ENCODE results near the gene SEPTIN5. TPM values are rescaled to one million over a fixed set of nuclear protein-coding genes. Genes with fewer than 3 reads are reported as not detected.
"Not testable (repeated sequence)": the region's sequence is repeated elsewhere in the genome, so short reads cannot be mapped to it uniquely, and the experiment has no call there.

The SEPTIN5 gene
- total RNA-seq, 1 donor from 2014 or later: 20.5 TPM

DNA sequence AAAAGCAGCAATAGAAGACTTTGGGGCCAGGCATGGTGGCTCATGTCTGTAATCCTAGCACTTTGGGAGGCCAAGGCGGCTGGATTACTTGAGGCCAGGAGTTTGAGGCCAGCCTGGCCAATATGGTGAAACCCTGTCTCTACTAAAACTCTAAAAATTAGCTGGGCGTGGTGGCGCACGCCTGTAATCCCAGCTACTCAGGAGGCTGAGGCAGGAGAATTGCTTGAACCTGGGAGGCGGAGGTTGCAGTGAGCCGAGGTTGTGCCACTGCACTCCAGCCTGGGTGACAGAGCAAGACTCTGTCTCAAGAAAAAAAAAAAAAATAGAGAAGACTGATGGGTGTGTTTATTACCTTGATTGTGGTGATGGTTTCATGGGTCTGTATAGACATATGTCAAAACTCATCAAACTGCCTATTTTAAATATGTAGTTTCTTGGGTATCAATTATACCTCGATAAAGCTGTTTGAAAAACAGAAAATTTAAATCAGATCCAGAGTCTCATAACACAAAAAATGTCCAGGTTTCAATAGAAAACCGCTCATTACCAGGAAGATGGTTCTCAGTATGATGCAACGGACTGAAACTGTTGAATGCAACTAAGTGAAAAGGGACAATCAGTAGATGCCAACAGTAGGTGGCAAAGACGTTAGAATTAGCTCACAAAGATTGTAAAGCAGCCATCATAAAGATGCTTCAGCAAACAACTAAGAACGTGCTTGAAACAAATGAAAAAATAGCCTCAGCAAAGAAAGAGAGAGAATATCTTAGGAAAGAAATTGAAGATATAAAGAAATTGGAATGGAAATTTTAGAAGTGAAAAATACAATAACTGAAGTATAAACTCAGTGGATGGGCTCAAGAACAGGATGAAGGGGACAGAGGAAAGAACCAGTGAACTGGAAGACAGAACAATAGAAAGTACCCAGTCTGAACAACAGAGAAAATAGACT, 33.1 kb upstream of the SEPTIN5 start:
- no peak for DNase-seq (ENCODE audit: low spot score)

- DNase-seq (ENCODE audit: low spot score): no peak
Observed at GRCh38 chr22:19681863-19682245, 32.4 kb upstream of the SEPTIN5 start.

- no peak for DNase-seq (ENCODE audit: low spot score)
Observed at GRCh38 chr22:19686946-19687345, 27.4 kb upstream of the SEPTIN5 start.

DNA sequence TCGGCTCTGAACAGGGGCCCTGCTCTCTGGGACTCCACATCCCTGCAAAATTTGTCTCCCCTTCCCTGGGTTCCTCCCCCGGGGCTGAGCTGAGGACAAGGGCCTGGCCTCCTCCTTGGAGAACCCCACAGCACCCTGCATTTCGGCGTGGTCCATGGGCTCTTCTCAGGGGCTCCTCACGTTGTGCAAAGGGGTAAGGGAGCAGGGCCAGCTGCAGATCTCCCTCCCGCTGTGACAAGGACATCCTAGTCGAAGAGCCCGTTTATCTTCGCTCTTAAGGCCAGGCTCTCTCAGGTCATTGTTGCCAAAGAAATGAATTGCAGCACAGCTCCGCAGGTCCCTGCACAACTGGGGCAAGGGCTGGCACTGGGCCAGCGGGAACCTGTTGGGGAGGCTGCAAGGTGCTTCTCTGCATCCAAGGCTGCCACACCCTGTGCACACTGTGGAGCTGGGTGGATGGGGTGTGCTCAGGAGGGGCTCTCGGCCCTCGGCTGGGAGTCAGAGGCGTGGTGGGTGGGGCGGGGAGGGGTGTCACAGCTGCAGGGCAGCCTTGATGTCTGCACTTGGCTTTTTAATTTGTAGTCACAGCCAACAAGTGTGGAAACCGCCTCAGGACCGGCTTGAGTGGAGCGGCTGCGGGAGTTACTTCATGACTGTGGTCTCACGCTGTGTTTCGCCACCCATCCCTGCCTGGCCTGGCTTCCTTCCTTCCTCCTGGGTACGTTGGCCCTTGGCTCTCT, 26.6 kb upstream of the SEPTIN5 start:
- DNase-seq (ENCODE audit: low spot score): no peak

DNA sequence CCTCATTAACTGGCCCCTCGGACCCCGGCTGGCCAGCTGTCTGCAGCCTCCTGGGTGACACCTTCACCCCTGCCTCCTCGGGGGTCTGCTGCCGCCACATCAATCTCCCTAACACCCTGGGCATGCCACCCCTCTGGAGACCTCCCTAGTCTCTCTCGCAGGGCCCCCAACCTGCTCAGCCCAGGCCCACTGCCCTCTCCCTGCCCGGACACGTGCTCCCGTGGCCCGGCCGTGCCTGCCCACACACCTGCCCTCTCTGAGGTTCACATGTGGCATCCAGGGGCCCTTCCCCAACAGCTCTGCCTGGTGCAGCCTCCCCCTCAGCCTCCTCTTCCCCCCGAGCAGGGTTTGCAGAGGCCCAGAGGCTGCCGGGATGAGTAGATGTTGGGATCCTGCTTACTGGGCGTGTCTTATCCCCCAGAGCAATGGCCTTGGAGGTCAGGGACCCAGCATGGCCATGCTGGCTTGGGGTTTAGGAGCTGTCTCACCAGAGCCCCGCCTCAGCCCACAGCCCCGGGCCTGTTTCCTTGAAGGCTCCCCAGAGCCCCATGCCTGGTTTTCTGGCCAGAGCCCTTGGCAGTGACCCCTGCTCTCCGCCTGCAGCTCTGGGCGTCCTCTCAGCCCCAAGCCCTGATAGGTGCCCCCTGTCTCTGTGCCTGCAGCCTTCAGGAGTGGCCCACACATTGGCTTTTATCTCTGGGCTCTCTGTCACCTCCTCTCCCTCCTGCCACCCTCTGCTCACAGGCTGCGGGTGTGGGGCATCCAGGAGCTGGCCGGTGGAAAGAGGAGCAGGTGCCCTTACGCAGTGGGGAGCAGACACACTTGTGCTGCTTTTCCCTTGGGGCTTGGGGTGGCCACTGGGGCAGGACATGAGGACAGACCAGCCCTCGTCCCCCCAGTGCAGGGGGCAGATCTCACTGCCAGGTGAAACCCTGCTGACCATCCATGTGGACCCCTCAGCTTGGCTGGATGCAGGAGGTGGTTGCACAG, 25.7 kb upstream of the SEPTIN5 start:
- DNase-seq (ENCODE audit: low spot score): no peak

DNA sequence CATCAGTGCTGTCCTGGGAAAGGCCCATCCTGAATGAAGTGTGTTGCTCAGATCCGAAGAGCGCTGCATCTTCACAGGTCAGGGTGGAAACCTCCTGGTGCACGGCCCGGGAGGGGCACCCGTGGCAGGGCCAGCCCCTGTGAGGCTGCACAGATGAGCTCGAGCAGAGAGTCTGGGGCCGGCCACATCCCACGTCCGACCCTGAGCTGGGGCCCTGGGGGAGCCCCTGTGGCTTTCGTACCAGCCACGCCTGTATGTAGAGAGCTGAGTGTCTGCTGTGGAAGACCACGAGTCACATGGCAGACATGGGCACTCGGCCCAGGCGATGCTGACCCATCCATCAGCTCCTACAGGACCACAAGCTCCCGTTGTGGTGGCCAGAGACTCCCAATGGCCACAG, 24.9 kb upstream of the SEPTIN5 start:
- no peak for DNase-seq (ENCODE audit: low spot score)

- no peak for DNase-seq (ENCODE audit: low spot score)
Observed at GRCh38 chr22:19691007-19691720, 23.1 kb upstream of the SEPTIN5 start.

GRCh38 chr22:19691721-19692341, 22.5 kb upstream of the SEPTIN5 start:
- no peak for DNase-seq (ENCODE audit: low spot score)

DNA sequence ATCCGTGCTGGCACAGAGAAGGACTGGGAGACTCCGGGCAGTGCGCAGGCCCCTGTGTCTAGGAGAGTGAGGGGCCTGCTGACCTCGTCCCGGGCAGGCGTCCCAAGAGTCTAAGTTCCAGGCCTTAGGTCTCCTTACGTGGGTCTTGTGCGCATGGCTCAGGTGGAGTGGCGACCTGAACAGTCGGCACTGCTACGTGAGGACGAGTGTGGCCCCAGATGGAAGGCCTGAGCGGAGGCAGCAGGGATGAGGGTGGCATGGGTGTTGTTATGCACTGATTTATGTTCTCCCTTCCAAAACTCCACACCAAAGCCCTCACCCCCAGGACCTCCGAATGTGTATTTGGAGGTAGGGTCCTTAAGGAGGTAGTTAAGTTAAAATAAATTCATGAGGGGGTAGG, 20.7 kb upstream of the SEPTIN5 start:
- no peak for DNase-seq (ENCODE audit: low spot score)

DNA sequence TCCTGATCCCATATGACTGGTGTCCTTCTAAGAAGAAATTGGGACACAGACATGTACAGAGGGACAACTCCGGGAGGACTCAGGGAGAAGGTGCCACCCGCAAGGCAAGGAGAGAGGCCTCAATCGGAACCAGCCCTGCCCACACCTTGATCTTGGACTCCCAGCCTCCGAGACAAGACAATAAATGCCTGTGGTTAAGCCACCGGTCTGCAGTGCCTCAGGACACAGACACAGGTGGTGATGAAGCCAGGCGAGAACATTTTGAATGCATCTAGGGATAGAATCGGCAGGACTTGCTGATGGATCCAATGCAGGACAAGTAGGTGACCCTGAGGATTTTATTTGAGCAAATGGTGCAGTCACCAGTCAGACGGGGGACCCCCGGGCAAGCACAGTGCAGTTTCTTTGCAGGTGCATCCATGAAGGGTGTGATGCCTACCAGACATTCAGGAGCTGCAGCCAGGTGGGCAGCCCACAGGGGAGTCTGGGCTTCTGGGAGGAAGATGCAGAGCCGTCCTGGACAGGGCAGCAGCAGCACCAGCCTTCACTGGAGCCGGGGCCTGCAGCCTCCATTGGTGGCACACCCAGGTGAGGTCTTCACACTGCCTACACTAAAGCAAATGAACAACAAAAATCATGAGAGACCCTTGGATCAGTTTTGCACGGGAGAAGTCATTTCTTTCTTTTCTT, 20.2 kb upstream of the SEPTIN5 start:
- DNase-seq (ENCODE audit: low spot score): no peak

DNA sequence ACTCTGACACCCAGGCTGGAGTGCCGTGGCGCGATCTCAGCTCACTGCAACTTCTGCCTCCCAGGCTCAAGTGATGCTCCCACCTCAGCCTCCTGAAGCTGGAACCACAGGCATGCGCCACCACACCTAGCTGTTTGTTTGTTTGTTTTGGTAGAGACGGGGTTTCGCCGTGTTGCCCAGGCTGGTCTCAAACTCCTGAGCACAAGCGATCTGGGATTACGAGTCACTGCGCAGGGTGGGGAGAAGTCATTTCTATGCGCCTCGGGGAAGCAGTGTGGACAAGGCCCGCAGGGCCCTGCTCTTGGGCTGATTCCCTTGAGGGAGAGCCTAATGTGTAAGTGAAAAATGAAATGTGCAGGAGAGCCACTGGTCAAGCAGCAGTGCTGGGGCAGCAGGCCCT, 19.6 kb upstream of the SEPTIN5 start:
- no peak for DNase-seq (ENCODE audit: low spot score)

DNA sequence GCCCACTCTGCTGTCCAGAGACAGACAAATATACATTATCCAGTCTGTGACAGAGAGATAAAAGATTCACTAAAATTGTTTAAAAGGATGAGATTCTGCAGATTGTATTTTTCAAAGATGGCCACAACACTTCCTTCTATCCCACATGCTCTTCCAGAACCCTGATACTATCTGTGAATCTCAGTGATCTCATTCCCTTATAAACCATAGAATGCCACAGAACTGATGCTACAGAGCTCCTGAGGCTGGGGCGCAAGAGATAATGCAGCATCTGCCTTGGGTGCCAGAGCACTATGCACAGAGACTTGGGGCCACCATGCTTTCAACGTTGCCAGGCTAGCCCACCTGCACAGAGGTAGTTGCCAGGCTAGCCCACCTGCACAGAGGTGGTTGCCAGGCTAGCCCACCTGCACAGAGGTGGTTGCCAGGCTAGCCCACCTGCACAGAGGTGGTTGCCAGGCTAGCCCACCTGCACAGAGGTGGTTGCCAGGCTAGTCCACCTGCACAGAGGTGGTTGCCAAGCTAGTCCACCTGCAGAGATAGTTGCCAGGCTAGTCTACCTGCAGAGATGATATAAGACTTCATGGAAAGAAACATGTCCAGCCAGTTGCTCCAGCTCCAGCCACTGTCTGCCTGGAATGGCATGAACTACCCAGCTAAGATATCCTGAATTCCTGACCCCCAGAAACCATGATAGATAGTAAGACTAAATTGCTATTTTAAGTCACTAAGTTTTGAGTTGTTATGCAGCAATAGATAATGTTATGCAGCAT, 17.6 kb upstream of the SEPTIN5 start:
- DNase-seq (ENCODE audit: low spot score): no peak

GRCh38 chr22:19697871-19698270, 16.4 kb upstream of the SEPTIN5 start:
- DNase-seq (ENCODE audit: low spot score): not testable (repeated sequence)

DNA sequence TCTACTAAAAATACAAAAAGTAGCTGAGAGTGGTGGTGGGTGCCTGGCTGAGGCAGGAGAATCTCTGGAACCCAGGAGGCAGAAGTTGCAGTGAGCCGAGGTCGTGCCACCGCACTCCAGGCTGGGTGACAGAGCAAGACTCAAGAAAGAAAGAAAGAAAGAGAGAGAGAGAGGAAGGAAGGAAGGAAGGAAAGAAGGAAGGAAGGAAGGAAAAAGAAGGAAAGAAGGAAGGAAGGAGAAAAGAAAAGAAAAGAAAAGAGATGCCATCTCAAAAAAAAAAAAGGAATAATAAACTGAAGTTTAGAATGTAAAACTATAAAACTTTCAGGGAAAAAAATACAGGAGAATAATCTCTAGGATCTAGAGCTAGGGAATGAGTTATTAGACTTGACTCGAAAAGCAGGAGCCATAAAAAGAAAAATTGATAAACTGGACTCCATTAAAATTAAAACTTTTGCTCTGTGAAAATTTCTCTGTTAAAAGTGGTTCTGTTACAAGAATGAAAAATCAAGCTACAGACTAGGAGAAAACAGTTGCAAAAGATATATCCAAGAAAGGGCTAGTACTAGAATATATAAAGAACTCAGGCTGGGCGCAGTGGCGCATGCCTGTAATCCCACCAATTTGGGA, 13.4 kb upstream of the SEPTIN5 start:
- DNase-seq (ENCODE audit: low spot score): no peak

- no peak for DNase-seq (ENCODE audit: low spot score)
Observed at GRCh38 chr22:19701420-19702145, 12.7 kb upstream of the SEPTIN5 start.

DNA sequence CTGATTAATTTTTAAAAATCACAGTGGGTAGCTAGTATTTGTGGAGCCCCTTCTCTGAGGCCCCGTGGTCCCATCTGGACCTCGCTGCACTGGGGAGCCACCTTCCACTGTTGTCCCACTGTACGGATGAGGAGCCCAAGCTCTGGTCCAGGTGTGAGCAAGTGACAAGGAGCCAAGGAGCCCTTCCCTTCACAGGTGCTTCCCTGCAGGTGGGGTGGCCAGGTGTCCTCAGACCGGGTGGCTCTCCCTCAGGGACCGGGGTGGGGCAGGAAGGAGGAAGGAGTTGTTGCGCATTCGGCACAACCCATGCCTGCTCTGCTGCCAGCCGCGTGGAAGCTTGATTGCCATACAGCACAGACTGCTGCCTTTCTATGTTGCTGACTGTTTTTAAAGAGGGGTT, 10.4 kb upstream of the SEPTIN5 start:
- no peak for DNase-seq (ENCODE audit: low spot score)

DNA sequence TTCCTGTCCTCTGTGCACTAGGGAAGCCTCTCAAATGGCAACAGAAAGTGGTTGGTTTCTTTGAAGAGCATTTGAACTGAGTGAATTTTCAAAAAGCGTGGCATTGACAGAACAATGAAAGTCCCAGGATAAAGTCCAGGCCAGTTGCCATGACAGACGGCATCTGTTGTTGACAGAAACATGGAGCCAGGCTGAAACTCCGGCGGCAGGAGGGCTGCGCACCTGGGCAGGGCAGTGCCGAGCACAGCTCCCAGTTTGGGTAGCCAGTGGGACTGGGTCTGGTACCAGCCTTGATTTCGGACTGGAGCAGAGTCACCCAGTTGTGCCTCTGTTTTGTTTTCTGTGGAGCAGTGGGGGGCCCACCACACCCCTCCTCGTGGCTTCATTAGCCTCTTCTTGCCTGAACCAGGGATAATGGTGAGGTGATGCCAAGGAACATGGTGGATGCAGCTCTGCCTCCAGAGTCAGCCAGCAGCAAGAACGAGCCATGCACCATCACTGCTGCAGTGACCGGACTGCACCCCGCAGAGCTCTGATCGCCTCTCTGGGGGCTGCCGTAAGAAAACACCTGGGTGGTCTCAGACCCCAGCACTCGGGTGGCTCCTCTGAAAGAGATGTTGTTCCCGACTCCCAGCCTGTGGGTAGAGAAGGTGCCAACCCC, 9.8 kb upstream of the SEPTIN5 start:
- no peak for DNase-seq (ENCODE audit: low spot score)
